Mesenchymal stem cell (in vitro differentiated cells and primary cell): Measurements from ENCODE around the gene PDE7B.

Source experiments
- DNase-seq: peaks from one replicate; pipeline ENCODE4 v3.0.0-alpha.2; 2013
- H2AFZ ChIP-seq: one replicate; pipeline ENCODE4 v1.6.1; 2013; ENCODE audit warnings: low read depth, mild to moderate bottlenecking, control low read depth, inconsistent platforms, low read length, moderate library complexity
- H2AK5ac ChIP-seq: 2 replicates; pipeline ENCODE4 v1.6.1; 2013; ENCODE audit warnings: low read length, moderate library complexity, mild to moderate bottlenecking, inconsistent platforms; ENCODE audit not compliant: severe bottlenecking
- H2BK120ac ChIP-seq: one replicate; pipeline ENCODE4 v1.6.1; 2013; ENCODE audit warnings: low read depth, mild to moderate bottlenecking, inconsistent platforms, low read length, moderate library complexity
- H2BK12ac ChIP-seq, 2 experiments: one replicate each; pipeline ENCODE4 v1.6.1; 2013; ENCODE audit warnings: inconsistent platforms in 2 of 2, low read length in 2 of 2, mild to moderate bottlenecking in 2 of 2, moderate library complexity in 2 of 2, control low read depth in 1 of 2
- H2BK15ac ChIP-seq: one replicate; pipeline ENCODE4 v1.6.1; 2013; ENCODE audit warnings: mild to moderate bottlenecking, low read depth, inconsistent platforms; ENCODE audit not compliant: poor library complexity, severe bottlenecking
- H2BK5ac ChIP-seq: 2 replicates; pipeline ENCODE4 v1.6.1; 2013; ENCODE audit warnings: low read depth, mild to moderate bottlenecking, low read length, control low read depth, inconsistent platforms; ENCODE audit not compliant: poor library complexity, severe bottlenecking
- H3K14ac ChIP-seq, 2 experiments: one replicate each; pipeline ENCODE4 v1.6.1; 2013; ENCODE audit warnings: inconsistent platforms in 2 of 2, low read length in 2 of 2, control low read depth in 1 of 2, mild to moderate bottlenecking in 1 of 2, moderate library complexity in 1 of 2
- H3K18ac ChIP-seq, 2 experiments: one replicate each; pipeline ENCODE4 v1.6.1; 2013; ENCODE audit warnings: inconsistent platforms in 2 of 2, low read length in 2 of 2, control low read depth in 1 of 2, low read depth in 1 of 2, mild to moderate bottlenecking in 1 of 2
- H3K23ac ChIP-seq, 2 experiments: one replicate each; pipeline ENCODE4 v1.6.1; 2013; ENCODE audit warnings: inconsistent platforms in 2 of 2, low read length in 2 of 2, mild to moderate bottlenecking in 2 of 2, moderate library complexity in 2 of 2, control low read depth in 1 of 2
- H3K27ac ChIP-seq: 2 replicates; pipeline ENCODE4 v1.5.1; 2013; ENCODE audit warnings: mild to moderate bottlenecking, moderate library complexity, low read length, control low read depth, inconsistent platforms; ENCODE audit not compliant: poor library complexity, severe bottlenecking
- H3K27me3 ChIP-seq, 2 experiments: 2 replicates each; pipeline versions ENCODE4 v1.6.1 to v1.7.0; 2013; ENCODE audit warnings: low read length in 2 of 2, mild to moderate bottlenecking in 2 of 2, moderate library complexity in 2 of 2, control low read depth in 1 of 2, inconsistent platforms in 1 of 2; ENCODE audit not compliant: control insufficient read depth in 1 of 2, insufficient read depth in 1 of 2
- H3K36me3 ChIP-seq, 2 experiments: 2 replicates each; pipeline versions ENCODE4 v1.6.1 to v1.7.0; 2013; ENCODE audit warnings: low read length in 2 of 2, control low read depth in 1 of 2, inconsistent platforms in 1 of 2, low read depth in 1 of 2, mild to moderate bottlenecking in 1 of 2; ENCODE audit not compliant: insufficient read depth in 2 of 2, control insufficient read depth in 1 of 2
- H3K4ac ChIP-seq, 2 experiments: one replicate each; pipeline ENCODE4 v1.6.1; 2013; ENCODE audit warnings: inconsistent platforms in 2 of 2, low read length in 2 of 2, mild to moderate bottlenecking in 2 of 2, moderate library complexity in 2 of 2, control low read depth in 1 of 2, low read depth in 1 of 2
- H3K4me1 ChIP-seq: 2 replicates; pipeline ENCODE4 v1.6.1; 2013; ENCODE audit warnings: low read depth, low read length, control low read depth; ENCODE audit not compliant: control insufficient read depth, insufficient read depth
- H3K4me2 ChIP-seq: 2 replicates; pipeline ENCODE4 v1.6.1; 2013; ENCODE audit warnings: low read length, mild to moderate bottlenecking, inconsistent platforms; ENCODE audit not compliant: poor library complexity, severe bottlenecking
- H3K4me3 ChIP-seq, 2 experiments: 2 replicates each; pipeline versions ENCODE4 v1.5.1 to v1.7.0; 2013; ENCODE audit warnings: low read length in 2 of 2, mild to moderate bottlenecking in 2 of 2, control low read depth in 1 of 2, low read depth in 1 of 2; ENCODE audit not compliant: insufficient read depth in 1 of 2
- H3K79me1 ChIP-seq: replicated peaks from 2 replicates; pipeline ENCODE4 v1.6.1; 2013; ENCODE audit warnings: mild to moderate bottlenecking, control low read depth, low read length, inconsistent platforms; ENCODE audit not compliant: poor library complexity, severe bottlenecking
- H3K9ac ChIP-seq: 2 replicates; pipeline ENCODE4 v1.7.0; 2013; ENCODE audit warnings: mild to moderate bottlenecking, low read length, moderate library complexity
- H3K9me3 ChIP-seq: 2 replicates; pipeline ENCODE4 v1.7.0; 2013; ENCODE audit warnings: mild to moderate bottlenecking, low read length; ENCODE audit not compliant: control insufficient read depth
- H4K8ac ChIP-seq: one replicate; pipeline ENCODE4 v1.6.1; 2013; ENCODE audit warnings: inconsistent platforms, mild to moderate bottlenecking, low read length, moderate library complexity
- H4K91ac ChIP-seq: one replicate; pipeline ENCODE4 v1.6.1; 2013; ENCODE audit warnings: mild to moderate bottlenecking, low read length, inconsistent platforms
- WGBS: methylation state at CpG from one replicate; pipeline ENCODE4 v1.1.7; 2013; ENCODE audit warnings: mixed read lengths; 5-methylcytosine and 5-hydroxymethylcytosine counted together

PDE7B gene

DNA sequence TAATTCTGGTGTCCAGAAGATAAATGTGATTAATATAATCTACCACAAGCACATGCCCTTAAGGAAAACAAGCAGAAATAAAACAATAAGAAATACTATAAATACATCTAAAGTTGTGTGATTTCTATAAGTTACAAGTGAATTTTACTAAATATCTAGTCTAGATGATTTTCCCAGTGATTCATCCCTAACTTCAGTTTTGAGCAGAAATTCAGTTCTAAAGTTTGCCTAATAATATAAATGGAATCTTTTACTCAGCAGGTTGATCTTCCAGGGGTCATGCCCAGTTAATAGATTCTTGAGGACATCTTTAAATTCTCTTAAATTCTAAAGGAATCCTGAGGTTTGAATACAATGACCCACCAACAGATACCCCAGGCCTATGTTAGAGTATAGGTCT lies 37.3 kb downstream of the PDE7B start:
- Histone ChIP-seq H3K4me2 (no peak overlapping the region), H3K27ac (no peak overlapping the region), H3K23ac (no peak overlapping the region), H3K36me3 (no peaks in the 10 kb centered on the region), H3K79me1 (no peaks in the 10 kb centered on the region), H3K27me3 (no peaks in the 10 kb centered on the region), H3K9ac (no peak overlapping the region), H2BK15ac (no peak overlapping the region), H3K9me3 (no peaks in the 10 kb centered on the region), H2AFZ (no peak overlapping the region), H3K4me3 (no peak overlapping the region), H2BK120ac (no peak overlapping the region), H2AK5ac (no peak overlapping the region), H4K8ac (no peak overlapping the region), H2BK12ac (no peak overlapping the region), H2BK5ac (no peak overlapping the region), H3K4ac (no peak overlapping the region), H3K14ac (no peak overlapping the region), H3K4me1 (peaks cover 1% of the 10 kb centered on the region), H3K18ac (no peak overlapping the region), H4K91ac (no peak overlapping the region)
- no peak for DNase-seq

DNA sequence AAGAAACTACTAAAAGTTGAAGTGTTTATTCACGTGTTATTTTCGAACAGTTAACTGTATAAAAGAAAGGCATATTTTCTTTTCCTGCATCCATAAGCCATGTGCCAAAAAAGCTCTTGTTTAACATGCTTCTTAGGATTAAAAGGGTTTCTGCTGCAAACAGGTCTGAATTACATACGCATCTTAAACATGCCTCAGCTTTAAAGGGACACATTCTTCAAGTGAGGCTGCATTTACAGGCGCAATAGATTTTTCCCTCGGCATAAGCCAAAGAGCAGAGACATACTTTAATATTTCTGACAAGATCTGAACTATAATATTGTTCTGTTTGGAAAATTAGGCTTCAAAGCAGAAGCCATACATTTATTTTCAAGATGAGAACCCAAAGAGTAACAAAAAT lies 39.4 kb downstream of the PDE7B start:
- Histone ChIP-seq H3K4me1 (no peaks in the 10 kb centered on the region), H3K27me3 (no peaks in the 10 kb centered on the region), H3K9ac (no peak overlapping the region), H2BK12ac (no peak overlapping the region), H2BK120ac (no peak overlapping the region), H3K23ac (no peak overlapping the region), H4K8ac (no peak overlapping the region), H2AK5ac (no peak overlapping the region), H3K4ac (no peak overlapping the region), H4K91ac (no peak overlapping the region), H2AFZ (no peak overlapping the region), H3K9me3 (no peaks in the 10 kb centered on the region), H3K27ac (no peak overlapping the region), H3K14ac (no peak overlapping the region), H3K4me3 (no peak overlapping the region), H3K79me1 (no peaks in the 10 kb centered on the region), H3K18ac (no peak overlapping the region), H2BK5ac (no peak overlapping the region), H3K36me3 (no peaks in the 10 kb centered on the region), H3K4me2 (no peak overlapping the region), H2BK15ac (no peak overlapping the region)
- WGBS = 97% methylated on average over 3 of the region's 5 CpGs
- DNase-seq = no peak

DNA sequence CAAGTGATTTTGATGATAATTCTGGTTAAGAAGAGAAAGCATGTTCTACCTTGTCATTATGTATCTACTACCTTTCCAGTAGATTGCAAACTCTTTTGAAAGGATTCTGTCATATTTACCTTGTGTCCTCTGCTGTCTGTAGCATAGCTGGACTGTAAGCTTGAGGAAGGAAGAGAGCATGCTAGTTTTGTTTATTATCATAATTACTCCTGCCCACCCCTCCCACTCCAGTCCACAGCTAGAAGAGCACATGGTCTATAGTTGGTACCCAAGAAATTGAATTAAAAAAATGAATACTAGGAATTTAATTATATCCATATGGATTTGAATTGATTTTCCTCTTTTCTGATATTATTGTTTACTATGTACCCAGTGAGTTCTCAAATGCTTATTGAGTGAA lies 40.2 kb downstream of the PDE7B start:
- Histone ChIP-seq H2BK5ac (no peak overlapping the region), H2BK15ac (no peak overlapping the region), H3K9ac (no peak overlapping the region), H3K4me2 (no peak overlapping the region), H3K9me3 (no peaks in the 10 kb centered on the region), H3K14ac (no peak overlapping the region), H2AK5ac (no peak overlapping the region), H3K4me3 (no peak overlapping the region), H2BK12ac (no peak overlapping the region), H3K18ac (no peak overlapping the region), H3K36me3 (no peaks in the 10 kb centered on the region), H4K8ac (no peak overlapping the region), H2AFZ (no peak overlapping the region), H2BK120ac (no peak overlapping the region), H3K27ac (no peak overlapping the region), H3K79me1 (no peaks in the 10 kb centered on the region), H4K91ac (no peak overlapping the region), H3K4me1 (no peaks in the 10 kb centered on the region), H3K4ac (no peak overlapping the region), H3K23ac (no peak overlapping the region), H3K27me3 (no peaks in the 10 kb centered on the region)
- no peak for DNase-seq

DNA sequence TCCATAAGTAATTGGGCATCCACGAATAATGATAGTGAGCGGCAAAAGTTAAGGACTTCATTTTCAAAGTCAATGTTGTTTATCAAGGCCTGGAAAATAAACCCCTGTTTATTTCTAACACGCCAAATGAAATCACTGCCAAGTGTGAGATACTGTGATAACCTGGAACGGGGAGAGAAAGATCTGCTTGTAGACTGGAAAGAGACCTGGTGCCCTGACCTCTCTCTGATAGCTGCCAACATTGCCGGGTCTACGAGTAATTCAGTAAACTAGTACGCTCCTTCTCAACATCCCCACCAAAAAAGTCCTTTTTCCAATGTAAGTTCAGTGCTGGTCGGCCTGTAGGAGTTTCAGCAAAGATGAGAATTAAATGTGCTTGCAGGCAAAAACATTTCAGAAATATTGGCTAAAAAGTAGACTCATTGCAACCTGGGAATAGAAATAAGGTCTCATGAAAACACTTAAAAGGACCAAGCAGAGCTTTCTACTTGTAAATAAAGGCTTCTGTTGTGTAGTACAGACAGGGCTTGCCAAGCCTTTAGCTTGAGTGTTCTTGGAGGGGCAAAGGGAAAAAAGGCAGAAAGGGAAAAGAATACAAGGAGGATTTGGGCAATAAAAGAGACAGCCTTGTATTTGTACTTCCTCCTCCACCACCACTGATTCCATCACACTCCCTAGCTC lies 43.9 kb downstream of the PDE7B start:
- Histone ChIP-seq H4K91ac (no peak overlapping the region), H3K79me1 (no peaks in the 10 kb centered on the region), H3K27ac (no peak overlapping the region), H3K18ac (no peak overlapping the region), H3K4me3 (no peak overlapping the region), H3K4me1 (no peaks in the 10 kb centered on the region), H2AFZ (no peak overlapping the region), H3K4ac (no peak overlapping the region), H2BK12ac (no peak overlapping the region), H3K14ac (no peak overlapping the region), H3K9me3 (no peaks in the 10 kb centered on the region), H3K4me2 (no peak overlapping the region), H3K23ac (no peak overlapping the region), H2BK15ac (no peak overlapping the region), H3K9ac (no peak overlapping the region), H2BK5ac (no peak overlapping the region), H3K36me3 (no peaks in the 10 kb centered on the region), H2BK120ac (no peak overlapping the region), H4K8ac (no peak overlapping the region), H2AK5ac (no peak overlapping the region), H3K27me3 (no peaks in the 10 kb centered on the region)
- no peak for DNase-seq
- 93% methylated on average over 2 of the region's 8 CpGs for WGBS
